Activated T-helper 17 cell treated with anti-CD3 and anti-CD28 coated beads, Interleukin-2, amount 50 U/mL, for 72 hours (primary cell): ENCODE data around the gene CRHBP. TPM values are rescaled to one million over a fixed set of nuclear protein-coding genes. Genes with fewer than 3 reads are reported as not detected.
"Not testable (repeated sequence)": the region's sequence is repeated elsewhere in the genome, so short reads cannot be mapped to it uniquely, and the experiment has no call there.

Experiments
- ATAC-seq: fragments of 150-1000 bp; cut with Tn5 transposase; replicated peaks from 2 replicates; pipeline ENCODE4 v1.10.0; 2021; ENCODE audit warnings: mild to moderate bottlenecking, moderate library complexity
- H3K27ac Mint-ChIP-seq: one replicate; pipeline ENCODE4 v1.8.0; 2022; ENCODE audit warnings: mixed read lengths
- H3K27me3 Mint-ChIP-seq: one replicate; pipeline ENCODE4 v1.8.0; 2022; ENCODE audit warnings: mixed read lengths
- H3K36me3 Mint-ChIP-seq: one replicate; pipeline ENCODE4 v1.8.0; 2022; ENCODE audit warnings: low read depth, mild to moderate bottlenecking, mixed read lengths
- H3K4me1 Mint-ChIP-seq: one replicate; pipeline ENCODE4 v1.8.0; 2022; ENCODE audit warnings: mixed read lengths
- H3K4me3 Mint-ChIP-seq: one replicate; pipeline ENCODE4 v1.8.0; 2022; ENCODE audit warnings: mild to moderate bottlenecking, mixed read lengths
- H3K9me3 Mint-ChIP-seq: one replicate; pipeline ENCODE4 v1.8.0; 2022; ENCODE audit warnings: mixed read lengths
- total RNA-seq, 2 donors: library from RNA; stranded (reverse); gene quantifications; one replicate each; pipeline ENCODE4 v1.2.3, GENCODE V29; 2022

The CRHBP gene
- total RNA-seq, 2 donors from 2014 or later: 0.19 to 0.66 TPM

- H3K9me3 Mint-ChIP-seq: no peaks in the 10 kb centered on the region
- ATAC-seq: no peak
- H3K4me3 Mint-ChIP-seq: no peak overlapping the region
- H3K36me3 Mint-ChIP-seq: no peaks in the 10 kb centered on the region
- H3K4me1 Mint-ChIP-seq: no peaks in the 10 kb centered on the region
- H3K27me3 Mint-ChIP-seq: peaks cover 24% of the 10 kb centered on the region
- H3K27ac Mint-ChIP-seq: no peak overlapping the region
Observed at GRCh38 chr5:76944638-76945037, 8.2 kb upstream of the CRHBP start.

- not testable (repeated sequence) for H3K4me1 Mint-ChIP-seq, ATAC-seq, H3K36me3 Mint-ChIP-seq, H3K9me3 Mint-ChIP-seq, H3K27ac Mint-ChIP-seq, H3K4me3 Mint-ChIP-seq
- H3K27me3 Mint-ChIP-seq: peaks cover 26% of the 10 kb centered on the region
Observed at GRCh38 chr5:76945238-76945637, 7.6 kb upstream of the CRHBP start.

GRCh38 chr5:76946090-76946489, 6.8 kb upstream of the CRHBP start:
- no peaks in the 10 kb centered on the region for H3K9me3 Mint-ChIP-seq
- H3K27ac Mint-ChIP-seq: no peak overlapping the region
- H3K36me3 Mint-ChIP-seq: no peaks in the 10 kb centered on the region
- H3K4me1 Mint-ChIP-seq: no peaks in the 10 kb centered on the region
- no peak overlapping the region for H3K4me3 Mint-ChIP-seq
- H3K27me3 Mint-ChIP-seq: peaks cover 28% of the 10 kb centered on the region
- ATAC-seq: no peak

- ATAC-seq: no peak
- Mint-ChIP-seq H3K27ac (no peak overlapping the region), H3K9me3 (no peaks in the 10 kb centered on the region), H3K4me1 (no peaks in the 10 kb centered on the region), H3K4me3 (no peak overlapping the region), H3K36me3 (no peaks in the 10 kb centered on the region), H3K27me3 (peaks cover 31% of the 10 kb centered on the region)
Observed at GRCh38 chr5:76947082-76947503, 5.8 kb upstream of the CRHBP start.

- Mint-ChIP-seq H3K27me3 (peaks cover 36% of the 10 kb centered on the region), H3K36me3 (no peaks in the 10 kb centered on the region), H3K4me3 (no peak overlapping the region), H3K9me3 (no peaks in the 10 kb centered on the region), H3K27ac (no peak overlapping the region), H3K4me1 (no peaks in the 10 kb centered on the region)
- ATAC-seq: peak; percentile 24
Observed at GRCh38 chr5:76953551-76954382, 922 bp downstream of the CRHBP start.

- no peak for ATAC-seq
- H3K4me3 Mint-ChIP-seq: no peak overlapping the region
- H3K27me3 Mint-ChIP-seq: peaks cover 35% of the 10 kb centered on the region
- no peak overlapping the region for H3K27ac Mint-ChIP-seq
- no peaks in the 10 kb centered on the region for H3K36me3 Mint-ChIP-seq
- no peaks in the 10 kb centered on the region for H3K4me1 Mint-ChIP-seq
- H3K9me3 Mint-ChIP-seq: no peaks in the 10 kb centered on the region
Observed at GRCh38 chr5:76954383-76954763, 1.5 kb downstream of the CRHBP start.

- Mint-ChIP-seq H3K4me3 (no peak overlapping the region), H3K4me1 (peaks cover 7% of the 10 kb centered on the region), H3K27ac (no peak overlapping the region), H3K27me3 (peaks cover 29% of the 10 kb centered on the region), H3K36me3 (no peaks in the 10 kb centered on the region), H3K9me3 (no peaks in the 10 kb centered on the region)
- ATAC-seq: no peak
Observed at GRCh38 chr5:76956033-76956432, 3.2 kb downstream of the CRHBP start.

GRCh38 chr5:76958991-76959767, 6.3 kb downstream of the CRHBP start:
- H3K4me3 Mint-ChIP-seq: no peak overlapping the region
- peaks cover 7% of the 10 kb centered on the region for H3K4me1 Mint-ChIP-seq
- peaks cover 26% of the 10 kb centered on the region for H3K27me3 Mint-ChIP-seq
- ATAC-seq: peak; percentile 70
- no peaks in the 10 kb centered on the region for H3K36me3 Mint-ChIP-seq
- no peaks in the 10 kb centered on the region for H3K9me3 Mint-ChIP-seq
- no peak overlapping the region for H3K27ac Mint-ChIP-seq

- Mint-ChIP-seq H3K4me1 (peaks cover 7% of the 10 kb centered on the region), H3K27me3 (peaks cover 19% of the 10 kb centered on the region), H3K27ac (no peak overlapping the region), H3K36me3 (no peaks in the 10 kb centered on the region), H3K4me3 (no peak overlapping the region), H3K9me3 (no peaks in the 10 kb centered on the region)
- ATAC-seq: peak; percentile 87
Observed at GRCh38 chr5:76960004-76960625, 7.3 kb downstream of the CRHBP start.

- peaks cover 7% of the 10 kb centered on the region for H3K4me1 Mint-ChIP-seq
- no peak overlapping the region for H3K27ac Mint-ChIP-seq
- H3K36me3 Mint-ChIP-seq: no peaks in the 10 kb centered on the region
- H3K27me3 Mint-ChIP-seq: peaks cover 11% of the 10 kb centered on the region
- no peaks in the 10 kb centered on the region for H3K9me3 Mint-ChIP-seq
- H3K4me3 Mint-ChIP-seq: no peak overlapping the region
- no peak for ATAC-seq
Observed at GRCh38 chr5:76964060-76964459, 11.2 kb downstream of the CRHBP start.

- no peak overlapping the region for H3K27ac Mint-ChIP-seq
- H3K4me1 Mint-ChIP-seq: no peaks in the 10 kb centered on the region
- H3K9me3 Mint-ChIP-seq: no peaks in the 10 kb centered on the region
- H3K27me3 Mint-ChIP-seq: peaks cover 13% of the 10 kb centered on the region
- no peaks in the 10 kb centered on the region for H3K36me3 Mint-ChIP-seq
- H3K4me3 Mint-ChIP-seq: no peak overlapping the region
- ATAC-seq: no peak
Observed at GRCh38 chr5:76971511-76971910, 18.7 kb downstream of the CRHBP start.

GRCh38 chr5:76972689-76973088, 19.8 kb downstream of the CRHBP start:
- ATAC-seq: no peak
- peaks cover 13% of the 10 kb centered on the region for H3K27me3 Mint-ChIP-seq

GRCh38 chr5:76974785-76975184, 21.9 kb downstream of the CRHBP start:
- no peak overlapping the region for H3K4me3 Mint-ChIP-seq
- H3K27me3 Mint-ChIP-seq: peaks cover 10% of the 10 kb centered on the region
- H3K27ac Mint-ChIP-seq: no peak overlapping the region
- no peaks in the 10 kb centered on the region for H3K4me1 Mint-ChIP-seq
- H3K36me3 Mint-ChIP-seq: no peaks in the 10 kb centered on the region
- ATAC-seq: no peak
- H3K9me3 Mint-ChIP-seq: no peaks in the 10 kb centered on the region

More at GRCh38 chr5:76972689-76973088, 19.8 kb downstream of the CRHBP start:
- Mint-ChIP-seq H3K36me3 (no peaks in the 10 kb centered on the region), H3K27ac (no peak overlapping the region), H3K4me3 (no peak overlapping the region), H3K4me1 (no peaks in the 10 kb centered on the region), H3K9me3 (no peaks in the 10 kb centered on the region)

- Mint-ChIP-seq H3K27me3 (no peaks in the 10 kb centered on the region), H3K4me3 (no peak overlapping the region), H3K9me3 (no peaks in the 10 kb centered on the region), H3K27ac (no peak overlapping the region), H3K36me3 (no peaks in the 10 kb centered on the region), H3K4me1 (no peaks in the 10 kb centered on the region)
- ATAC-seq: no peak
Observed at GRCh38 chr5:76978869-76979268, 26.0 kb downstream of the CRHBP start.
